Ascending aorta (tissue), 2 donors: ENCODE data around the gene LRRC59. TPM values are rescaled to one million over a fixed set of nuclear protein-coding genes. Genes with fewer than 3 reads are reported as not detected.

Source experiments
- DNase-seq, 2 donors: peaks; one replicate each; pipeline ENCODE4 v3.0.0-alpha.2; 2019; ENCODE audit warnings: low spot score in 2 of 2
- H3K27ac ChIP-seq, 2 donors: fragments of 200-600 bp; sonication (generic); one replicate each; pipeline ENCODE4 v1.5.1; 2016 to 2017; ENCODE audit warnings: mild to moderate bottlenecking in 1 of 2
- H3K27me3 ChIP-seq: fragments of 200-600 bp; sonication (generic); one replicate; pipeline ENCODE4 v1.5.1; 2017
- H3K36me3 ChIP-seq, 2 donors: fragments of 200-600 bp; sonication (generic); one replicate each; pipeline ENCODE4 v1.5.1; 2016
- H3K4me1 ChIP-seq, 2 donors: fragments of 200-600 bp; sonication (generic); one replicate each; pipeline ENCODE4 v1.5.1; 2016 to 2017; ENCODE audit warnings: mild to moderate bottlenecking in 1 of 2
- H3K4me3 ChIP-seq, 2 donors: fragments of 200-600 bp; sonication (generic); one replicate each; pipeline ENCODE4 v1.5.1; 2016 to 2017; ENCODE audit warnings: mild to moderate bottlenecking in 1 of 2
- H3K9me3 ChIP-seq, 2 donors: fragments of 200-600 bp; sonication (generic); one replicate each; pipeline ENCODE4 v1.5.1; 2016
- CTCF ChIP-seq, 3 experiments: fragments of 200-600 bp in 2 of 3; fragments of 450-650 bp in 1 of 3; sonication (generic) in 2 of 3; IDR thresholded peaks; one replicate each; pipeline ENCODE4 v1.5.1; 2016 to 2019; ENCODE audit warnings: antibody characterized with exemption in 3 of 3, mild to moderate bottlenecking in 1 of 3, moderate library complexity in 1 of 3
- intact Hi-C: fragments of 100-400 bp; cut with DNase I; formaldehyde crosslinking; loops from one replicate; pipeline ENCODE4 v1.15.1; 2023
- total RNA-seq: library from RNA; depleted of rRNA; stranded (reverse); fragments of >200 nt; gene quantifications from one replicate; pipeline ENCODE4 v1.1.0, GENCODE V29; 2016

The LRRC59 gene
- total RNA-seq, 1 donor from 2014 or later = 91.9 TPM

GRCh38 chr17:50350733-50351132 lies 46.6 kb downstream of the LRRC59 start:
- TF ChIP-seq CTCF (IDR thresholded peaks at IDR 0.05) = no peak
- Histone ChIP-seq H3K27ac (no peak overlapping the region), H3K4me3 (no peak overlapping the region), H3K36me3 (peaks cover 25 to 33% of the 10 kb centered on the region in 2 donors), H3K4me1 (peaks cover 7 to 10% of the 10 kb centered on the region in 2 donors), H3K9me3 (no peaks in the 10 kb centered on the region), H3K27me3 (no peaks in the 10 kb centered on the region)
- DNase-seq = no peak
- intact Hi-C loops = no loop called here

DNA sequence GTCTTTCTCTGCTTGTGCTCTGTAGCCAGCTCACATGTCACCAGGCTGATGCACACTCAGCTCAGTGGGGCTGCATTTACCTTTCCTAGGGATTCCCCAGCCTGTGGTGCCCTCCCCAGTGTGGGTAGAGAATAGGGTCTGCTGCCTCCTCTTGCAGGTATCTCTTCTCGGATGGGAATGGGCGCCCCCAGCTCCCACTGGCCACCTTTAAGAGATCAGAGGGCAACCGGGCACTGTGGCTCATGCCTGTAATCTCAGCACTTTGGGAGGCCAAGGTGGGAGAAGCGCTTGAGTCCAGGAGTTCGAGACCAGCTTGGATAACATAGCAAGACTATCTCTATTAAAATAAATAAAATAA lies 48.1 kb downstream of the LRRC59 start:
- Histone ChIP-seq H3K36me3 (peaks cover 10 to 18% of the 10 kb centered on the region in 2 donors), H3K9me3 (no peaks in the 10 kb centered on the region), H3K27ac (no peak overlapping the region), H3K4me1 (peaks cover 7 to 15% of the 10 kb centered on the region in 2 donors), H3K4me3 (no peak overlapping the region), H3K27me3 (no peaks in the 10 kb centered on the region)
- no peak for TF ChIP-seq CTCF (IDR thresholded peaks at IDR 0.05)
- DNase-seq = no peak
- intact Hi-C loops = no loop called here

- Histone ChIP-seq H3K27me3 (no peaks in the 10 kb centered on the region), H3K36me3 (peaks cover 4 to 12% of the 10 kb centered on the region in 2 donors), H3K4me1 (peaks cover 7 to 15% of the 10 kb centered on the region in 2 donors), H3K9me3 (no peaks in the 10 kb centered on the region), H3K4me3 (no peak overlapping the region), H3K27ac (no peak overlapping the region)
- DNase-seq = no peak
- no peak for TF ChIP-seq CTCF (IDR thresholded peaks at IDR 0.05)
- intact Hi-C loops = no loop called here
Measured at GRCh38 chr17:50348522-50349242, 48.6 kb downstream of the LRRC59 start.

DNA sequence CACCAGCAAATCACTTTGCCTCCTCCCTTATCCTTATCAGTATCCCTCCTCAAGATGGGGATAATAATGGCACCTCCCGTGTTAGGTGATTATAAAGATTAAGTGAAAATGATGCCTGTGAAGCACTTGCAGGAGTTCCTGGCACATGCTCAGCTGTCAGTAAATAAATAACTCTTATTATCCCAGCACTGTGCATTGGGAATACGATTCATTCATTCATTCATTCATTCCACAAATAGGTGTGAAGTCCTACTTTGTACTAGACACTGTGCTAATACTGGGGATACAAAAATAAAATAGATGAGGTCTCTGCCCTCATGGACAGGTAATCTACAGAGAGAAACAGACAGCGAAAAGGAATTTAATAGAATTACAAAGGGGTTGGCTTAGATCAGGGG lies 49.4 kb downstream of the LRRC59 start:
- Histone ChIP-seq H3K36me3 (peaks cover 0 to 9% of the 10 kb centered on the region in 2 donors), H3K27ac (no peak overlapping the region), H3K4me3 (peak overlapping the region in 1 of 2 donors; percentile 98), H3K4me1 (peaks cover 7 to 15% of the 10 kb centered on the region in 2 donors), H3K9me3 (no peaks in the 10 kb centered on the region), H3K27me3 (no peaks in the 10 kb centered on the region)
- DNase-seq = no peak
- TF ChIP-seq CTCF (IDR thresholded peaks at IDR 0.05) = no peak
- intact Hi-C loops = loop anchor here (2.0 kb wide), 1 partner anchor 25 kb away; the partner anchor contains the start of genes EME1 and MRPL27

DNA sequence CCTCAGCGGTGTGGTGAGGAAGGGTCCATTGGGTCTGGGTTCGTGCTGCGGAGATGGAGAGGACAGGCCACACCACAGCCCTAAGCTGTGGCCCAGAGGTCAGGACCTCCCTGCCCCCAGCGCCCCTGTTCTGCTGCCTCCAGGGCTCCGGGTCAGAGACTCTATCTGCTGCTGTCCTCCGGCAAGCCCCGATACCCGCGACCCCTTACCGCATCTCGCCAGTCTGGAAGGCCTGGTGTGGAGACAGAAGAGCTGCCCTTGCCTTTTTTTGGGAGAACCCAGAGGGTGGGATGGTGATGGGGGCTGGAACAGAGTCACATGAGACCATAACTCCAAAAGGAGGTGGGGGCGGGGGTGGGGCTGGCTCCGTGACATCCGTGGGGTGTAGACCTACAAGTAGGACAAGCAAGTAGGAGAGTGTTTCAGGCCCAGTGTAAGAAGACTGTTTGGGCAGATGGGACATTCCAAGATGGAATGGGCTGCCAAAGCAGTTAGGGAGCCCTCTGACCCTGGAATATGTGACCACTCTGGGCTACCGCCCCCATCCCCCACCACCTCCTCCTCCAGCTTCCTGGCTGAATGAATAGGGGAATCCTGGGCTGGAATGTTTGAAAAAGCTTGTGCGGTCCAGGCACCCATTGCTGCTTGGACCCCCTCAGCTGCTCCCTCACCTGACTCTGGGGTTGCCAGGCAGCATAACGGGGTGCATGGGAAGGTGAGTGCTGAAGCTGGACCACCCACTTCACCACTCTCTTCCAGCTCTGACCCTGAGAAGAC lies 50.0 kb downstream of the LRRC59 start:
- intact Hi-C loops = loop anchor here (2.0 kb wide), 1 partner anchor 25 kb away; the partner anchor contains the start of genes EME1 and MRPL27
- no peaks in the 10 kb centered on the region for H3K27me3 ChIP-seq
- no peak for DNase-seq
- no peak for TF ChIP-seq CTCF (IDR thresholded peaks at IDR 0.05)
- peak overlapping the region; percentile 83 to 98 for H3K4me3 ChIP-seq
- H3K36me3 ChIP-seq = peaks cover 0 to 3% of the 10 kb centered on the region in 2 donors
- H3K27ac ChIP-seq = peak overlapping the region in 1 of 2 donors; percentile 11
- no peaks in the 10 kb centered on the region for H3K9me3 ChIP-seq
- H3K4me1 ChIP-seq = peaks cover 7 to 15% of the 10 kb centered on the region in 2 donors
